ELF-1 (cell line): ENCODE measurements around the gene FAM83F.

ENCODE experiments used
- DNase-seq: peaks from one replicate; pipeline ENCODE4 v3.0.0-alpha.2; 2016; ENCODE audit warnings: low read depth, low spot score

FAM83F gene

GRCh38 chr22:40056559-40056958 lies 61.8 kb downstream of the FAM83F start:
- DNase-seq = no peak

GRCh38 chr22:40057652-40058051 lies 62.9 kb downstream of the FAM83F start:
- no peak for DNase-seq

- DNase-seq = no peak
These were observed 63.5 kb downstream of the FAM83F start for GRCh38 chr22:40058265-40058664.

GRCh38 chr22:40065981-40066380 lies 71.2 kb downstream of the FAM83F start:
- no peak for DNase-seq

- DNase-seq = no peak
These were observed 72.9 kb downstream of the FAM83F start for GRCh38 chr22:40067639-40068038.

GRCh38 chr22:40070701-40071100 lies 75.9 kb downstream of the FAM83F start:
- no peak for DNase-seq

GRCh38 chr22:40071720-40072119 lies 77.0 kb downstream of the FAM83F start:
- DNase-seq = no peak

- no peak for DNase-seq
These were observed 82.2 kb downstream of the FAM83F start for GRCh38 chr22:40076702-40077645.

- no peak for DNase-seq
These were observed 82.9 kb downstream of the FAM83F start for GRCh38 chr22:40077646-40078016.

GRCh38 chr22:40081662-40082061 lies 86.9 kb downstream of the FAM83F start:
- no peak for DNase-seq

- no peak for DNase-seq
These were observed 87.4 kb downstream of the FAM83F start for GRCh38 chr22:40082184-40082583.

GRCh38 chr22:40083794-40084193 lies 89.0 kb downstream of the FAM83F start:
- no peak for DNase-seq

GRCh38 chr22:40084246-40084645 lies 89.5 kb downstream of the FAM83F start:
- DNase-seq = no peak

GRCh38 chr22:40088818-40089217 lies 94.1 kb downstream of the FAM83F start:
- no peak for DNase-seq
